BE2C (cell line): Measurements from ENCODE around the gene REG3G.

Experiments
- DNase-seq: peaks from one replicate; pipeline ENCODE4 v3.0.0-alpha.2; 2020
- H3K27me3 ChIP-seq: fragments of 250-450 bp; sonication (Bioruptor Pico); 2 replicates; pipeline ENCODE4 v1.5.1; 2020; ENCODE audit warnings: mild to moderate bottlenecking
- H3K36me3 ChIP-seq: fragments of 250-450 bp; sonication (Bioruptor Pico); 2 replicates; pipeline ENCODE4 v1.5.1; 2020; ENCODE audit warnings: mild to moderate bottlenecking
- H3K4me1 ChIP-seq: fragments of 250-450 bp; sonication (Bioruptor Pico); 2 replicates; pipeline ENCODE4 v1.5.1; 2020
- H3K4me3 ChIP-seq: 2 replicates; pipeline ENCODE4 v1.5.1; 2011; ENCODE audit warnings: low read depth, low read length
- H3K9me3 ChIP-seq: fragments of 250-450 bp; sonication (Bioruptor Pico); 2 replicates; pipeline ENCODE4 v1.5.1; 2020
- TF ChIP-seq, protein P1 (sequence below): IDR thresholded peaks from 2 replicates; pipeline ENCODE4 v1.5.1; 2012; ENCODE audit warnings: mild to moderate bottlenecking, low read depth, low read length

Gene REG3G

DNA sequence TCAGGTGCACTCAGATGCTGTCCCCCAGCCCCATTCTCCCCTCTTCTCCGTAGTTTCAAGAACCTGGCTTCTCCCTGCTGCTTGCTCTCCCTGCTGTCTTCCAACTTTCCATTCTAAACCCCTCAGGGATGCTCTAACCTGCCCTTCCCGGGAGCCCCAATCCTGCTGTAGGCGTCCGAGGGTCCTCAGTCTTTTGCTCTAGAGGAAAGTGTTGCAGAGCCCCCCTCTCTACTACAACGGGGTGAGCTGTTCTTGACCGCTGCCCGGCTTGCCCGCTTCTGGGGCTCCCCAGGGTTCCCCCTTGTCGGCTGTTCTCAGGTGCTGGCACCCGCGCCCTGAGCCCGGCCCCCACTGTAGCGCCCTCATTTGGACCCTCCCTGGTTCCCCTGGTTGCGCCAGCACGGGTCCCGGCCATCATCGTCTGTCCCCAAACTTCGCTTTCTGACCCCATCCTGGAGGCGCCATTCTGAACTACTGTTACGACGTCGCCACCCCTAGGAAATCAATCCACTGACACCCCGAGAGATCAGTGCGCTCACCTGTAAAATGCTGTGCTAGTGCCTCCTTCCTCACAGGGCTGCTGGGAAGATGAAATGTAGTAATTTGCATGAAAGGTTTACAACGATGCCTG lies 31.9 kb upstream of the REG3G start:
- no peaks in the 10 kb centered on the region for H3K27me3 ChIP-seq
- H3K36me3 ChIP-seq: no peaks in the 10 kb centered on the region
- no peaks in the 10 kb centered on the region for H3K4me1 ChIP-seq
- no peak for DNase-seq
- H3K4me3 ChIP-seq: no peak overlapping the region
- no peaks in the 10 kb centered on the region for H3K9me3 ChIP-seq
- TF ChIP-seq, protein P1, sequence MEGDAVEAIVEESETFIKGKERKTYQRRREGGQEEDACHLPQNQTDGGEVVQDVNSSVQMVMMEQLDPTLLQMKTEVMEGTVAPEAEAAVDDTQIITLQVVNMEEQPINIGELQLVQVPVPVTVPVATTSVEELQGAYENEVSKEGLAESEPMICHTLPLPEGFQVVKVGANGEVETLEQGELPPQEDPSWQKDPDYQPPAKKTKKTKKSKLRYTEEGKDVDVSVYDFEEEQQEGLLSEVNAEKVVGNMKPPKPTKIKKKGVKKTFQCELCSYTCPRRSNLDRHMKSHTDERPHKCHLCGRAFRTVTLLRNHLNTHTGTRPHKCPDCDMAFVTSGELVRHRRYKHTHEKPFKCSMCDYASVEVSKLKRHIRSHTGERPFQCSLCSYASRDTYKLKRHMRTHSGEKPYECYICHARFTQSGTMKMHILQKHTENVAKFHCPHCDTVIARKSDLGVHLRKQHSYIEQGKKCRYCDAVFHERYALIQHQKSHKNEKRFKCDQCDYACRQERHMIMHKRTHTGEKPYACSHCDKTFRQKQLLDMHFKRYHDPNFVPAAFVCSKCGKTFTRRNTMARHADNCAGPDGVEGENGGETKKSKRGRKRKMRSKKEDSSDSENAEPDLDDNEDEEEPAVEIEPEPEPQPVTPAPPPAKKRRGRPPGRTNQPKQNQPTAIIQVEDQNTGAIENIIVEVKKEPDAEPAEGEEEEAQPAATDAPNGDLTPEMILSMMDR: no peak

DNA sequence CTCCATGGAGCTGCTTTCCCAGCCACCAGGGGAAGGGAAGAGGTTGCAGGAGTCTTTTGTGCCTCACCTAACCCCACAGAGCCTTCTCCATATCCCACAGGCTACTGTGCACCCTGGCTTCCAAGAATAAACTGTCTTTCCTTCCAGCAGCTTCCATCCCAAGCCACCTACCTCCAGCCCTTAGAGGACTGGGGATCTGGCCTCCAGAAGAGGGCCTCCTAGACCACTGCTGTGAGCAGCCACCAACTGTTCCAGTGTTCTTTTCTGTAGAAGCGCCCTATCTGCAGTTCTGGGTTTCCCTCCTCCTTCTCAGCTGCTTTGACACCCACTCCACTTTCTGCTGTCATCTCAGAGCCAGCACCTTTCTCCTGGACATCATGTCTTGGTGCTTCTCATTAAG lies 30.7 kb upstream of the REG3G start:
- H3K27me3 ChIP-seq: no peaks in the 10 kb centered on the region
- H3K4me1 ChIP-seq: no peaks in the 10 kb centered on the region
- TF ChIP-seq, protein P1: no peak
- no peaks in the 10 kb centered on the region for H3K9me3 ChIP-seq
- H3K4me3 ChIP-seq: no peak overlapping the region
- no peaks in the 10 kb centered on the region for H3K36me3 ChIP-seq
- DNase-seq: no peak

DNA sequence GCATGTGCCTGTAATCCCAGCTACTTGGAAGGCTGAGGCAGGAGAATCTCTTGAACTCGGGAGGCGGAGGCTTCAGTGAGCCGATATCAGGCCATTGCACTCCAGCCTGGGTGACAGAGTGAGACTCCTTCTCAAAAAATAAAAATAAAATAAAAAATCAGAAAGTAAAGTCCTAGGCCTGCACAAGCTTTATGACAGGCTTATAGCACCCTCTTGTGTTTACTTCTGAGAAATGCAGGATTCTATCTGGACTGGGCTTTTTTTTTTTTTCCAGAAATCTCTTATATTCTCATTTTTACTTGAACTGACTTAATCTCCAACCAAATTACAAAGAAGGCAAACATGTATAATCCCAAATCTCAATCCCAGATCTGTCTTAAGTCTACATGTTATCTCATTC lies 26.1 kb upstream of the REG3G start:
- H3K9me3 ChIP-seq: no peaks in the 10 kb centered on the region
- no peaks in the 10 kb centered on the region for H3K27me3 ChIP-seq
- no peak for DNase-seq
- H3K4me1 ChIP-seq: peaks cover 4% of the 10 kb centered on the region
- H3K4me3 ChIP-seq: no peak overlapping the region
- TF ChIP-seq, protein P1: peak; percentile 45
- H3K36me3 ChIP-seq: no peaks in the 10 kb centered on the region

GRCh38 chr2:79000008-79000576 lies 25.4 kb upstream of the REG3G start:
- no peak for DNase-seq
- H3K36me3 ChIP-seq: no peaks in the 10 kb centered on the region
- H3K27me3 ChIP-seq: no peaks in the 10 kb centered on the region
- no peaks in the 10 kb centered on the region for H3K9me3 ChIP-seq
- H3K4me1 ChIP-seq: peaks cover 4% of the 10 kb centered on the region
- no peak overlapping the region for H3K4me3 ChIP-seq
- TF ChIP-seq, protein P1: no peak

- Histone ChIP-seq H3K9me3 (no peaks in the 10 kb centered on the region), H3K27me3 (no peaks in the 10 kb centered on the region), H3K4me1 (peaks cover 10% of the 10 kb centered on the region), H3K36me3 (no peaks in the 10 kb centered on the region), H3K4me3 (no peak overlapping the region)
- TF ChIP-seq, protein P1: no peak
- DNase-seq: no peak
Observed at GRCh38 chr2:79001285-79001684, 24.2 kb upstream of the REG3G start.

DNA sequence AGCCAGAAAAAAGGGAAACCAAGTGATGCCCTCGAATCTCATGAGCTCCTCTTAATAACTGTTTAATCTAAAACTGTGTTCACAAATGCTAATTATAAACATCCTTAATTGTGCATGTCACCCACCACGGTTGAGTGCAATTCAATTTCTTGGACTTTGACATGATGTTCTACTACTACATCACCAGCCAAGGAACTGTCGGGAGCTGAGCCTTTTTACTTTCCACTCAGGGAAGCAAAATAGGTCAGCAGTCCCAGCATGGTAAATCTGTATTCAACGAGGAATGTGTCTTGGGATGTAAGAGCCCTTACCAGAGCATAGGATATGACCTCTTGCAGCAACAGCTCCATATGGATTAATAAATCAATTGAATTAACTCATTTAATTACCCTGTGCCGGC lies 20.8 kb upstream of the REG3G start:
- Histone ChIP-seq H3K4me3 (no peak overlapping the region), H3K9me3 (no peaks in the 10 kb centered on the region), H3K27me3 (no peaks in the 10 kb centered on the region), H3K4me1 (peaks cover 14% of the 10 kb centered on the region), H3K36me3 (no peaks in the 10 kb centered on the region)
- DNase-seq: peak; percentile 34
- TF ChIP-seq, protein P1: no peak
